ENCODE measurements around the gene SPRYD3.
A peak's percentile ranks its signal among the peaks of the same experiment; 100 is the strongest.

Gene SPRYD3

GRCh38 chr12:53102883-53103807 is 24.0 kb upstream of the SPRYD3 start, which contains the start of gene SOAT2:
SOAT2 (plus strand) TSS chr12:53103486; CDS start chr12:53103578, 92 bp downstream.
- peaks cover 4 to 56% (median 30%) of the 10 kb centered on the region in 4 donors for H3K4me1 ChIP-seq
- peaks cover 20 to 23% (median 22%) of the 10 kb centered on the region in 3 donors for H3K36me3 ChIP-seq
- TF ChIP-seq CTCF (IDR thresholded peaks at IDR 0.05): no peak
- H3K9me3 ChIP-seq: no peaks in the 10 kb centered on the region
- intact Hi-C loops (cut with DNase I; ENCODE audit: low total_unique reads): no loop called here
- no peak for DNase-seq
- H3K4me3 ChIP-seq: no peak within 1 kb of the TSS
- no peaks in the 10 kb centered on the region for H3K27me3 ChIP-seq
- H3K27ac ChIP-seq: peak within 1 kb of the TSS in 1 of 2 donors; percentile 10

GRCh38 chr12:53101931-53102781 is 23.0 kb upstream of the SPRYD3 start:
- no peak overlapping the region for H3K27ac ChIP-seq
- intact Hi-C loops (cut with DNase I; ENCODE audit: low total_unique reads): no loop called here

GRCh38 chr12:53101266-53101665 is 22.1 kb upstream of the SPRYD3 start:
- Histone ChIP-seq H3K9me3 (no peaks in the 10 kb centered on the region), H3K36me3 (peaks cover 20 to 23% (median 22%) of the 10 kb centered on the region in 3 donors), H3K4me1 (peaks cover 0 to 52% (median 22%) of the 10 kb centered on the region in 4 donors), H3K4me3 (no peak overlapping the region), H3K27ac (peak overlapping the region; percentile 36 to 39), H3K27me3 (no peaks in the 10 kb centered on the region)
- intact Hi-C loops (cut with DNase I; ENCODE audit: low total_unique reads): no loop called here
- no peak for DNase-seq
- no peak for TF ChIP-seq CTCF (IDR thresholded peaks at IDR 0.05)

More at GRCh38 chr12:53101931-53102781, 23.0 kb upstream of the SPRYD3 start:
- peaks cover 20 to 23% (median 22%) of the 10 kb centered on the region in 3 donors for H3K36me3 ChIP-seq
- no peak overlapping the region for H3K4me3 ChIP-seq
- no peaks in the 10 kb centered on the region for H3K27me3 ChIP-seq
- TF ChIP-seq CTCF (IDR thresholded peaks at IDR 0.05): no peak
- no peak for DNase-seq
- peaks cover 2 to 52% (median 26%) of the 10 kb centered on the region in 4 donors for H3K4me1 ChIP-seq
- H3K9me3 ChIP-seq: no peaks in the 10 kb centered on the region

- H3K4me1 ChIP-seq: peaks cover 0 to 52% (median 25%) of the 10 kb centered on the region in 4 donors
- intact Hi-C loops (cut with DNase I; ENCODE audit: low total_unique reads): no loop called here
- H3K27ac ChIP-seq: peak overlapping the region; percentile 36 to 39
- TF ChIP-seq CTCF (IDR thresholded peaks at IDR 0.05): no peak
- peak in 1 of 2 donors; percentile 37 for DNase-seq
- peaks cover 20 to 23% (median 22%) of the 10 kb centered on the region in 3 donors for H3K36me3 ChIP-seq
- H3K9me3 ChIP-seq: no peaks in the 10 kb centered on the region
- no peaks in the 10 kb centered on the region for H3K27me3 ChIP-seq
- H3K4me3 ChIP-seq: peak overlapping the region in 1 of 2 donors; percentile 80
These were observed 21.4 kb upstream of the SPRYD3 start for GRCh38 chr12:53100466-53101151.

All from tibial artery (tissue), 4 donors.